DMS114 treated with DMSO at 0.1 percent for 48 hours (cell line): ENCODE results near the gene SLC5A6.
A peak's percentile ranks its signal among the peaks of the same experiment; 100 is the strongest.

ENCODE experiments used
- DNase-seq: peaks from one replicate; lab custom pipeline; 2025; ENCODE audit not compliant: unreplicated experiment; lab: John Stamatoyannopoulos, UW

The SLC5A6 gene

DNA sequence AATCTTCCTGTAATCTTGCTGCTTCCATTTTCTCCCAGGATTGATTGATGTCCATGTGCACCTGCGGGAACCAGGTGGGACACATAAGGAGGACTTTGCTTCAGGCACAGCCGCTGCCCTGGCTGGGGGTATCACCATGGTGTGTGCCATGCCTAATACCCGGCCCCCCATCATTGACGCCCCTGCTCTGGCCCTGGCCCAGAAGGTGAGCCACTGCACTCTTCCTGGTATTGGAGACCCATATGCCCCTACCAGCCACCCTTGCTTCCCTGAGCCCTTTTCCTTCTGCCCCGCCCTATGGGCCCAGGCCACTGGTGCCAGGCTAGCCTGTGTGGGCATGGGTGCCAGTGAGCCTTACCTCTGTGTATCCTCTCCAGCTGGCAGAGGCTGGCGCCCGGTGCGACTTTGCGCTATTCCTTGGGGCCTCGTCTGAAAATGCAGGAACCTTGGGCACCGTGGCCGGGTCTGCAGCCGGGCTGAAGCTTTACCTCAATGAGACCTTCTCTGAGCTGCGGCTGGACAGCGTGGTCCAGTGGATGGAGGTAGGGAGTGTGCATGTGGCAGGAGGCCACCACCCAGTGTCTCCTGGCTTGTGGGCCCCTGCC, 25.4 kb upstream of the SLC5A6 start:
- no peak for DNase-seq

DNA sequence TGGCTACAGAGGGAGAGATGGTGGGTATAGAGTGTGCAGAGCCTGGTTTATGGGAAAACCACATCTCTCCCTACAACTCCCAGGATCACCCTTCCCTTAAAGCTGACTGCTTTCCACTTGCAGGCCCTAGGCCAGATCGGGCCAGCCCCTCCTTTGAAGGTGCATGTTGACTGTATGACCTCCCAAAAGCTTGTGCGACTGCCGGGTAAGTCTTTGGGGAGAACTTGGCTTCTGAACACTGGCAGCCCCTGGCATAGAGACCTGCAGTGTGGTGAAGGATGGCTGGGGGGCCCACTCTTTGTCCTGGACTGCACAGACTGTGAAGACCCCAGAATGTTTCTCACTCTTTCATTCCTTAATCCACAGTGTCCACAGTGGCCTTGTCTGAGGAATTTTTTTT, 24.6 kb upstream of the SLC5A6 start:
- DNase-seq = no peak

DNA sequence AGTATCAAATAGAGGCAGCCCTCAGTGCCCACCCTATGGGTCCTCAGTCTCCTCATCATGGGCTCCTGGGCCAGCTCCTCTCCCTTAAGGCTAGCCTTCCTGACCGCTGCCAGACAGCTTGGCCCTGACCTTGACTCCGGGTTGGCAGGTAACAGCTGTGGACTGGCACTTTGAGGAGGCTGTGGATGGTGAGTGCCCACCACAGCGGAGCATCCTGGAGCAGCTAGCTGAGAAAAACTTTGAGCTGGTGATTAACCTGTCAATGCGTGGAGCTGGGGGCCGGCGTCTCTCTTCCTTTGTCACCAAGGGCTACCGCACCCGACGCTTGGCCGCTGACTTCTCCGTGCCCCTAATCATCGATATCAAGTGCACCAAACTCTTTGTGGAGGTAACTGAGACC, 24.1 kb upstream of the SLC5A6 start:
- DNase-seq = no peak

DNA sequence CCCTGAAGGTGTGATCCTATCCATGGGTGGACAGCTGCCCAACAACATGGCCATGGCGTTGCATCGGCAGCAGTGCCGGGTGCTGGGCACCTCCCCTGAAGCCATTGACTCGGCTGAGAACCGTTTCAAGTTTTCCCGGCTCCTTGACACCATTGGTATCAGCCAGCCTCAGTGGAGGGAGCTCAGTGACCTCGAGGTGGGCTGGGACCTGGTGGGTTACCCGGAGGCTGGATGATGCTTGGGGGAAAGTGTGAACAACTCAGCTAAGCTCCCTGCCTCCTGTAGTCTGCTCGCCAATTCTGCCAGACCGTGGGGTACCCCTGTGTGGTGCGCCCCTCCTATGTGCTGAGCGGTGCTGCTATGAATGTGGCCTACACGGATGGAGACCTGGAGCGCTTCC, 21.3 kb upstream of the SLC5A6 start:
- no peak for DNase-seq

DNA sequence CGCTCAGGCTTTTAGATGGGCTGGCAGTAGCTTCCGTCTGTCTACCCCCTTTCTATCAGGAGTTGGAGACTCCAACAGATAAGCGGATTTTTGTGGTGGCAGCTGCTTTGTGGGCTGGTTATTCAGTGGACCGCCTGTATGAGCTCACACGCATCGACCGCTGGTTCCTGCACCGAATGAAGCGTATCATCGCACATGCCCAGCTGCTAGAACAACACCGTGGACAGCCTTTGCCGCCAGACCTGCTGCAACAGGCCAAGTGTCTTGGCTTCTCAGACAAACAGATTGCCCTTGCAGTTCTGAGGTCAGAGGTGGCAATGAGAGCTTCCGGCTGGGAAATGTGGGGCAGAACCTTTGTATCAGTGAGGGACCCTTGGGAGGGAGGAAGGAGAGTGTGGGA, 19.9 kb upstream of the SLC5A6 start:
- no peak for DNase-seq

DNA sequence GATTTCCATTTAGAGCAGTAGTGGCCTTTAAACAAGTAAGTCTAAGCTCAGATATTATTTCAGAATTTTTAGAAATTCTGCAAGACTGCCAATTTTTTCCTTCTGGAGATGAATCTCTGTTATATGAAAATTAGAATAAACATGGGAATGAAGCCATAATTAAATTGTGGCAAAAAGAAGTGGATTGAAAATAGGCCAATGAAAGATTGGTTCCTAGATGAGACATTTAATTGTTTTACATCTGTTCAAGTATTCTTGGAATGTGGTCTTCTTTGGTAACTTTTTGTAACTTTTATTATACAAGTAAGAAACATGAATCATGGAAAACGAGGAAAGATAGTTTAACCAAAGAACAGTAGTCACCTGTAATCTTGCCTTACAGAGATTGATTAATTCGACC, 15.4 kb upstream of the SLC5A6 start:
- no peak for DNase-seq

DNA sequence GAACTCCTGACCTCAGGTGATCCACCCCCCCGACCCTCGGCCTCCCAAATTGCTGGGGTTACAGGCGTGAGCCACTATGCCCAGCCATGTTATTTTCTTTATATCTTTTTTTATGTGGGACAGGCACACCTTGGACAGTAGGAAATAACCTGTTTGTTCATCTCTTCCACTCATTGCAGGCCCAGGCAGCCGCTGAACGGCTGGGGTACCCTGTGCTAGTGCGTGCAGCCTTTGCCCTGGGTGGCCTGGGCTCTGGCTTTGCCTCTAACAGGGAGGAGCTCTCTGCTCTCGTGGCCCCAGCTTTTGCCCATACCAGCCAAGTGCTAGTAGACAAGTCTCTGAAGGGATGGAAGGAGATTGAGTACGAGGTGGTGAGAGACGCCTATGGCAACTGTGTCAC, 13.5 kb upstream of the SLC5A6 start:
- DNase-seq = no peak

DNA sequence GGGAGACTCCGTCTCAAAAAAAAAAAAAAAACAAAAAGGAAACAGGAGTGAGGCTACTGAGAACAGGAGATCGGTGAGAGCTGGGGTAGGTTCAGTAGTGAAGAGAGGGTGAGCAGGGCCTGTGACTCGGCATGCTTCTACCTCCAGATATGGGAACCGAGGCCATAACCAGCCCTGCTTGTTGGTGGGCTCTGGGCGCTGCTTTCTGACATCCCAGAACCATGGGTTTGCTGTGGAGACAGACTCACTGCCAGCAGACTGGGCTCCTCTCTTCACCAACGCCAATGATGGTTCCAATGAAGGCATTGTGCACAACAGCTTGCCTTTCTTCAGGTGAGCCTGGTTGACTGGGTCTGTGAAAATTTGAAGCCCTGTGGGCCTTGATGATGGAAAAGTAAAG, 11.3 kb upstream of the SLC5A6 start:
- DNase-seq = no peak

DNA sequence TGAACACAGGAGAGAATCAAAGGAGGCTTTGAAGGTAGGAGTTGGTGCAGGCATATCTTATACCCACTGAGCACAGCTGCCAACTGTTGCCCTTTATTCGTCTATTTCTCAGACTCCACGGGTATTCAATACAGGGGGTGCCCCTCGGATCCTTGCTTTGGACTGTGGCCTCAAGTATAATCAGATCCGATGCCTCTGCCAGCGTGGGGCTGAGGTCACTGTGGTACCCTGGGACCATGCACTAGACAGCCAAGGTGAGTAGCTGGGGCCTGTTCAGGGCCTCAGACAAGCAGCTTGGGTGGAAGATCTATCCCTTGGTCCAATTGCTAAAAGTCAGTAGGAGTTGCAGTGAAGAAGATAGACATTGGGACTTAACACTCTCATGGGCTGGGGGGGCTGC, 10.3 kb upstream of the SLC5A6 start:
- no peak for DNase-seq

DNA sequence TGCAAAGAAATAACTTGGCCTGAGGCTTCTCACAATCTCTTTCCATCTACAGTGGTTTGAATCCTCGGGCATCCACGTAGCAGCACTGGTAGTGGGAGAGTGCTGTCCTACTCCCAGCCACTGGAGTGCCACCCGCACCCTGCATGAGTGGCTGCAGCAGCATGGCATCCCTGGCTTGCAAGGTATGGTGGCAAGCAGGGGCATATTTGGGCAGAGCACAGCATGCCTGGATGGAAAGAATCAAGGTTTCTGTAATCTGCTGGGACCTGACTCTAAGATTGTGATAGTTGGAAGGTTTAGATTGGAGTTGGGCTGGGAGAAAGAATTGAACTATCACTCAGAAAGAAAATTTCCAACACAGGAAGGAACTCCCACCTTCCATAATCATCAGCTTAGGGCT, 9.1 kb upstream of the SLC5A6 start:
- DNase-seq = no peak

DNA sequence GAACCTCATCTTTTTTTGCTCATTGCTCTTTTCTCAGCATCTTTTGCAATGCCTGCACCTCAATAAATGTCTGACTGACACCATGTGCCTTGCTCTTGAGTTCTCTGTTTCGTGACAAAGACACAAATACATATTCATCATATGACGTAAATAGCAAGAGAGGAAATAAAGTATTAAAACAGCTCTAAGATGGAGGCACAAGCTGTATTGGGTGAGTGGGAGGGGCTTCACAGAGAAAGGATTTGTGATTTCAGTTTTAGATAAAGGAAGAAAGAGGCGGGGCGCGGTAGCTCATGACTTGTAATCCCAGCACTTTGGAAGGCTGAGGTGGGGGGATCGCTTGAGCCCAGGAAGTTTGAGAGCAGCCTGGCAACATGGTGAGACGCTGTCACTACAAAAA, 8.0 kb upstream of the SLC5A6 start:
- DNase-seq = no peak

DNA sequence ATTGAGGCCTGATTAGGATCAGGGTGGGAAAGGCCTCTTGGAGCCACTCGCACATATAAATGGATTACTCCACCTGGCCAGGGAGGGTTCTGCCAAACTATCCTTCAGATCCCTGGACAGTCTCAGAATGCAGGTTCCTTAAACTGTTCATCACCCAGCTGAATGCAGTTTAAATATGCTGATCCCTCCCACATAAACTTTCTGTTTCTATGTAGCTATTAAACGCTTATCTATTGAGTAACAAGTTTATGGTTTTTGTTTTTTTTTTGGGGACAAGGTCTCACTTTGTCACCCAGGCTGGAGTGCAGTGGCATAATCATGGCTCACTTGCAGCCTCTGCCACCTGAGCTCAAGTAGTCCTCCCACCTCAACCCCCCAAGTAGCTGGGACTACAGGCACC, 7.0 kb upstream of the SLC5A6 start:
- no peak for DNase-seq

DNA sequence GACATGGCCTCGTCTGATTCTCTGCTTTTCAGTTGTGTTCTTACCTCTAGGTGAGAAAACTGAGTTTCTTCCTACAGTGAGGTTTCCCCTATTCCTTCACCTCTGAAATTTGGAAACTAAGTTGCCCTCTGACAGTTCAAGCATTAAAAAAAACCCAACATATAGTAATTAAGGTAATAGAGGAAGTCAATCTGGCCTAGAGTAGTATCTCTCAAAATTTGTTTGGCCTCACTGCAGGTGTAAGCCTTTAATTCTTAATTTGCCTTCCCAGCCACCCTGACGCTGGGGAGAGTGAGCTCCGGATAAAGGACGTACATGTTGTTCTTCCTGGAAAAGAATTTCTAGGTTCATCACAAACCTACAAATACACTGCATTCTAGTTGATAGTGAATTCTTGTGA, 6.5 kb upstream of the SLC5A6 start:
- no peak for DNase-seq

DNA sequence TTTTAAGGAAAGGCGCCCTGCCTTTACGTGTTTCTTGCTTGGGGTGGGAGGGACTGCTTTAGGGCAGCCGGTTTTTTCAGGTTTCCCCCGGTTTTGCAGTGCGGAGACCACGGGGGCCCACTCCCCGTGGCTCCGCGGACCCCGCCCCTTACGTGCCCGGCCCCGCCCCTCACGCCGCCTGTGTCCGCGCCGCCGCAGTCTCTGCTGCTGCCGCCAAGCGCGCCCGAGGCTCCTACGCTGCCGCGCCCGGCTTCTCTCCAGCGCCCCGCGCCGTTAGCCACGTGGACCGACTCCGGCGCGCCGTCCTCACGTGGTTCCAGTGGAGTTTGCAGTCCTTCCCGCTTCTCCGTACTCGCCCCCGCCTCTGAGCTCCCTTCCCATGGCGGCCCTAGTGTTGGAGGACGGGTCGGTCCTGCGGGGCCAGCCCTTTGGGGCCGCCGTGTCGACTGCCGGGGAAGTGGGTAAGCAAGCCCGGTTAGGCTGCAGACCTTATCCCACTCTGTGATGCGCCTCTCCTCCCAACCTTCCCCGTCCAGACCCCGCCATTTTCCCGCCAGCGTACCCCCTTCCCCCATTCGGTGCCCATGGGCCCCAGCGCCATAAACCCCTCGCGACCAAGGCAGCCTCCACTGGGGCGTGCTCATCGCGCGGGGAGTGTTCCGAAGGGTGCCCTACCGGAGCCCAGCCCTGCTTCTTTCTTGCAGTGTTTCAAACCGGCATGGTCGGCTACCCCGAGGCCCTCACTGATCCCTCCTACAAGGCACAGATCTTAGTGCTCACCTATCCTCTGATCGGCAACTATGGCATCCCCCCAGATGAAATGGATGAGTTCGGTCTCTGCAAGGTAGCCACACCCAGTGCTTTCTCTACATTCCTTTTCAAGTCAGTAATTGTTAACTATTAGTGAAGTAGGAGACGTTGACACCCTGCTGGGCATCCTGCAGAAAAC, 5.4 kb upstream of the SLC5A6 start, which contains the start of gene CAD:
Gene CAD (plus strand): TSS at position 197 of the 949 bp plus-strand sequence. CDS start 183 bp downstream, at position 380.
- peak; percentile 83 for DNase-seq

DNA sequence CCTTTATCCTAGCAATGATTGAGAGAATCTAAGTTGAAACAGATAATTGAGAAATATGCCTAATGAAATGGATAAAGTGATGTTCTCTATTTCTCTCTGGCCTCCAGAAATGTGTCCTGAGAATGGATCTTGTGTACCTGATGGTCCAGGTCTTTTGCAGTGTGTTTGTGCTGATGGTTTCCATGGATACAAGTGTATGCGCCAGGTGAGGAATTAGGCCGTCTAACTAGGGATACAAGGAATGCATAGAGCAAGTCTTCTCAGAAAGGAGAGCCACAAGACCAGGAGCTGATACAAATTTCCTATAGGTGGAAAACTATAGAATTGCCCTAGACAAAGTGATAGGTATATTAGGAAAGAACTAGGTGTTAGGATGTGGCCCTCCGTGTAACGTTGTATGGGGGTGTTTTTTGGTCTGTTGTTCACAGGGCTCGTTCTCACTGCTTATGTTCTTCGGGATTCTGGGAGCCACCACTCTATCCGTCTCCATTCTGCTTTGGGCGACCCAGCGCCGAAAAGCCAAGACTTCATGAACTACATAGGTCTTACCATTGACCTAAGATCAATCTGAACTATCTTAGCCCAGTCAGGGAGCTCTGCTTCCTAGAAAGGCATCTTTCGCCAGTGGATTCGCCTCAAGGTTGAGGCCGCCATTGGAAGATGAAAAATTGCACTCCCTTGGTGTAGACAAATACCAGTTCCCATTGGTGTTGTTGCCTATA, 4.5 kb upstream of the SLC5A6 start:
- no peak for DNase-seq

DNA sequence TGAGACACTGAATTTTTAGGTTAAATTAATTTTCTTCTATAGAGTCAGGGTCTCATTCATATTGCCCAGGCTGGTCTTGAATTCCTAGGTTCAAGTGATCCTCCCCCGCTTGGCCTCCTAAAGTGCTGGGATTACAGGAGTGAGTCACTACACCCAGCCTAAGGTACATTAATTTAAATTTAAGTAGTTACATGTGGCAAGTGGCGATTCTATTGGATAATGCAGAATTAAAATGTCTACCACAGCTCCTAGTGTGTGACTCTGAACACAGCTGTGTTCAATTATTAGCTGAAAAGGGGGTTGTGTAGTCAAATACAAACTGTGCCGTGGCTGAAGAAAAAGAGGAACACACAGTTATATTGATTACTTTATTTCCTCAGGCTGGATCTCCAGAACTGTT, 2.9 kb upstream of the SLC5A6 start:
- no peak for DNase-seq

DNA sequence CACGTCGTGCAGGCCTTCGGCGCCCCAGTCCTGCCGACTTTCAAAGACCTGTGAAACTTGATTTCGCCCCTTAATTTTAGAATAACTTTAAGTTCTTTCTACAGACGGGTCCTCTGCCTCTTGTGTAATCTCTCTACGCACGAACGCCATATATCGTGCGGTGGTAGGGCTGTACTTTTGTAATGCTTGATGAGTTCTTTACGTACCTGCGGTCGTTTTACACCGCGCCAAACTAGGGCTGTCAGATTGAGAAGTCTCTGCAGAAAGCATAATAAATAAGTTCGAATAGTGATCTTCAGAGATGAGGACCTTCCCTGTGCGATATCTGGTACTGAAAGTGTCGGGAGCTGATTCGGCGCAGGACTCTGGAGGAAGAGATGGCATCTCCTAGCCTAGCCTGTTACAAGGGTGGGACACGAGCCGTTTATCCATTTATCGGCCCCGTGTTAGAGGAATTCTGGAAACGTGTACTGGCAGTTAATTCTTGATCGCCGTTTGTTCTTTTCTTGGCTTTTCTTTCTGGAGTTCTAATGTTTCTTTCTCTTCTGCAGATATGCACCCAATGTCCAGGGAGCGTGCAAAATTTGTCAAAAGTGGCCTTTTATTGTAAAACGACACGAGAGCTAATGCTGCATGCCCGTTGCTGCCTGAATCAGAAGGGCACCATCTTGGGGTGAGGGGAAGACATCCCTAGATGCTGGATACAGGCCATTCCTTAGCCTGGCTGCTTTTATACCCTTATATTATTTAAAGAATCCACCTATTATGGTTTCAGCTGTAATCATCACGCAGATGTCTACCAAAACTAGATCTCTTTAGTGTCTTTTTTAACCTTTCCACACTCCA, 781 bp upstream of the SLC5A6 start:
- peak; percentile 38 for DNase-seq

DNA sequence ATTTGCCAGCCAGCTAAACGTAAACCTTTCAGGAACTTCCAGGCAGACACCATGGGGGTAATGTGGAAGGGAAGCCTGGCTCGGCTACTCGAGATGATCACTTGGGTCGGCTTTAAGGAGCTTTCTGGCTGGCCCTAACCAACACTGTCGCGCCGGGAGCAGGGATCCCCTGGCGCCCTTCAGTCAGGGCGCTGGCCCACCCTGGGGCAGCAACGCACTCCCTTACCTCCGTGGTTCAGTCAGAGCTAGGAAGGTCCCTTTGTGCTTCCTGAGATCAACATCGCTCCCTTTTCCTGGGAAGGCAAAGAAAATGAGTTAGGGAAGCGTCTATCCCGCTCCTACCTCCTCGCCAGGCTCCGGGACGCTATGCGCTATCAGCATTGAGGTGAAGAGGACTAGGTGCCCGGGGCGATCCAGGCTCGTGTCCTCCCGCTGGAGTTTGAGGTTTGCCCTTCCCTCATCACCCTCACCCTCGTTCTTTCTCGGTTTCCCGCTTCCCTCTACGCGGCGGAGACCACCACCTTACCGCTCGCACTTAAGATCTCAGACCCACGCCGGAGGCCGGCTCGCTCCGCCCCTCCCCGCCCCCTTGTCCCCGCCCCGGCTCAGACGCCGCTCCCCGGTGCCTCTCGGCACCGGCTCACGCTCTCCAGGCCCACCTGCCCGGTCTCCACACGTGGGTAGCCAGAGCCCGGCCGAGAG, 676 bp downstream of the SLC5A6 start:
- DNase-seq = no peak

DNA sequence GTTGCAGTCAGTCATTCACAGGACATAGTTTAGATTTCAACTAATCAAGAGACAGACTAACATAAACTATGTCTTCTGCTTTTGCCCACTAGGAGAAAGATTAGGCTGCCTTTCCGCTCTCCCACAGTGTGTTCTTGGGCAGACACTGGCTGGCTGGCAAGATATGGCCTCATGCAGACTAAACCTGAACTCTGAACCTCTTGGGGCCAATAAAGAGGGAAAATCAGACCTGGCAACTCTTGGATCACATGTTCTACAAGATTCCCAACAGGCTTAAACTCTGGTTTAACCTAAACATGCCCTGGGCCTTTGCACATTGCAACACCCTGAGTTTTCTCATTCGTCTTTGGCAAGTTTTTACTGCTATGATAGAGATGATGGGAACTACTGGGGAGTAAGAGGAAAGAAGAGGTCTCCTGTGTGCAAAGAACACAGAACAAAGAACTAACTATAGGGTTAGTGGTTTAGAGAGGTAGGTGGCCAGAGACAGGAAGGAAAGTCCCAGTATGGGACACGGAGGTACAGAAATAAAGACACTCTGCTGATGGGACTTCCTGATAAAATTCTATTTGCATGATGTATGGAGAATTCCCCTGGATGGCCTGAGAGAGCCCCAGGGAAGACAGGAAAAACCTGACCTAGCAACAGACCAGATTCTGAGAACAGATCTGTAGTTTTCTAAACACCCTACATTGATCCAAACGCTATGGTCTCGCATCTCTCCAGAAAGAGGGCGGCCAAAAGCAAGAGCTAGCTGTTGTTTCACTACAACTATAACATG, 2.3 kb downstream of the SLC5A6 start:
- DNase-seq = no peak
